ENCODE measurements around the gene RABGGTB.
"Not testable (repeated sequence)": the region's sequence is repeated elsewhere in the genome, so short reads cannot be mapped to it uniquely, and the experiment has no call there.

RABGGTB gene

GRCh38 chr1:75768016-75768415, 18.0 kb upstream of the RABGGTB start:
- no peak for TF ChIP-seq CTCF (IDR thresholded peaks at IDR 0.05; ENCODE audit: control insufficient read depth, insufficient read depth, low read depth, low read length, missing control alignments)
- no peak for DNase-seq (ENCODE audit: low read depth)
- no peak overlapping the region for H3K4me3 ChIP-seq (ENCODE audit: control insufficient read depth, low read depth, low read length)

- DNase-seq (ENCODE audit: low read depth): no peak
- H3K4me3 ChIP-seq (ENCODE audit: control insufficient read depth, low read depth, low read length): no peak overlapping the region
- TF ChIP-seq CTCF (IDR thresholded peaks at IDR 0.05; ENCODE audit: control insufficient read depth, insufficient read depth, low read depth, low read length, missing control alignments): no peak
These were observed 15.3 kb upstream of the RABGGTB start for GRCh38 chr1:75770761-75771160.

- DNase-seq (ENCODE audit: low read depth): no peak
- no peak overlapping the region for H3K4me3 ChIP-seq (ENCODE audit: control insufficient read depth, low read depth, low read length)
- TF ChIP-seq CTCF (IDR thresholded peaks at IDR 0.05; ENCODE audit: control insufficient read depth, insufficient read depth, low read depth, low read length, missing control alignments): no peak
These were observed 14.1 kb upstream of the RABGGTB start for GRCh38 chr1:75771978-75772377.

GRCh38 chr1:75777812-75778211, 8.2 kb upstream of the RABGGTB start:
- not testable (repeated sequence) for H3K4me3 ChIP-seq (ENCODE audit: control insufficient read depth, low read depth, low read length); DNase-seq (ENCODE audit: low read depth)

- DNase-seq (ENCODE audit: low read depth); H3K4me3 ChIP-seq (ENCODE audit: control insufficient read depth, low read depth, low read length): not testable (repeated sequence)
These were observed 7.4 kb upstream of the RABGGTB start for GRCh38 chr1:75778694-75779093.

- not testable (repeated sequence) for H3K4me3 ChIP-seq (ENCODE audit: control insufficient read depth, low read depth, low read length); DNase-seq (ENCODE audit: low read depth)
These were observed 5.9 kb upstream of the RABGGTB start for GRCh38 chr1:75780183-75780582.

- DNase-seq (ENCODE audit: low read depth); H3K4me3 ChIP-seq (ENCODE audit: control insufficient read depth, low read depth, low read length): not testable (repeated sequence)
These were observed 2.1 kb upstream of the RABGGTB start for GRCh38 chr1:75783920-75784319.

GRCh38 chr1:75785320-75785982, 605 bp upstream of the RABGGTB start:
- TF ChIP-seq CTCF (IDR thresholded peaks at IDR 0.05; ENCODE audit: control insufficient read depth, insufficient read depth, low read depth, low read length, missing control alignments): no peak
- H3K4me3 ChIP-seq (ENCODE audit: control insufficient read depth, low read depth, low read length): peak overlapping the region; percentile 86
- peak; percentile 10 for DNase-seq (ENCODE audit: low read depth)

GRCh38 chr1:75786901-75787493, 941 bp downstream of the RABGGTB start:
- no peak for DNase-seq (ENCODE audit: low read depth)
- H3K4me3 ChIP-seq (ENCODE audit: control insufficient read depth, low read depth, low read length): peak overlapping the region; percentile 86
- no peak for TF ChIP-seq CTCF (IDR thresholded peaks at IDR 0.05; ENCODE audit: control insufficient read depth, insufficient read depth, low read depth, low read length, missing control alignments)
